GM12865 (cell line): ENCODE measurements around the gene GRB10.

Experiments used
- DNase-seq: peaks from one replicate; pipeline ENCODE4 v3.0.0; 2010; ENCODE audit warnings: low read depth
- H3K4me3 ChIP-seq: 2 replicates; pipeline ENCODE4 v1.5.1; 2011; ENCODE audit warnings: mild to moderate bottlenecking, low read depth, low read length, control low read depth
- CTCF ChIP-seq: IDR thresholded peaks from 2 replicates; pipeline ENCODE4 v1.5.1; 2011; ENCODE audit warnings: low read length, control low read depth, low read depth, inconsistent platforms; ENCODE audit not compliant: insufficient read depth; ENCODE audit errors: missing control alignments

The GRB10 gene

GRCh38 chr7:50805447-50806125 lies 22.9 kb upstream of the GRB10 start:
- no peak for DNase-seq
- TF ChIP-seq CTCF: no peak
- no peak overlapping the region for H3K4me3 ChIP-seq

- no peak for TF ChIP-seq CTCF
- no peak for DNase-seq
- H3K4me3 ChIP-seq: no peak overlapping the region
Observed at GRCh38 chr7:50803359-50804337, 21.0 kb upstream of the GRB10 start.

- no peak for DNase-seq
Observed at GRCh38 chr7:50801907-50802306, 19.2 kb upstream of the GRB10 start.

GRCh38 chr7:50799873-50800272 lies 17.2 kb upstream of the GRB10 start:
- H3K4me3 ChIP-seq: no peak overlapping the region
- TF ChIP-seq CTCF: no peak
- DNase-seq: no peak

More at GRCh38 chr7:50801907-50802306, 19.2 kb upstream of the GRB10 start:
- TF ChIP-seq CTCF: no peak
- H3K4me3 ChIP-seq: no peak overlapping the region

GRCh38 chr7:50798126-50798525 lies 15.4 kb upstream of the GRB10 start:
- no peak for DNase-seq
- no peak overlapping the region for H3K4me3 ChIP-seq
- TF ChIP-seq CTCF: no peak

- no peak overlapping the region for H3K4me3 ChIP-seq
- TF ChIP-seq CTCF: no peak
- DNase-seq: no peak
Observed at GRCh38 chr7:50795831-50796230, 13.1 kb upstream of the GRB10 start.

- no peak for TF ChIP-seq CTCF
- no peak for DNase-seq
- no peak overlapping the region for H3K4me3 ChIP-seq
Observed at GRCh38 chr7:50795253-50795652, 12.6 kb upstream of the GRB10 start.
